Left lung (tissue), 10 donors: ENCODE results near the gene MUSTN1. TPM values are rescaled to one million over a fixed set of nuclear protein-coding genes. Genes with fewer than 3 reads are reported as not detected.

Experiments
- ATAC-seq: fragments of 200-7000 bp; cut with Tn5 transposase; one replicate; pipeline ENCODE4 v1.9.1; 2020; ENCODE audit warnings: moderate library complexity
- DNase-seq, 4 donors: peaks; one replicate each; pipeline ENCODE4 v3.0.0-alpha.2; 2013 to 2020
- H3K27ac ChIP-seq, 2 donors: fragments of 200-600 bp; sonication (generic) in 1 of 2; one replicate each; pipeline versions ENCODE4 v1.5.0 to v1.8.0; 2020 to 2021
- H3K27me3 ChIP-seq, 2 donors: fragments of 200-600 bp; sonication (generic) in 1 of 2; one replicate each; pipeline versions ENCODE4 v1.5.0 to v1.8.0; 2020 to 2021
- H3K36me3 ChIP-seq, 2 donors: fragments of 200-600 bp; sonication (generic) in 1 of 2; one replicate each; pipeline versions ENCODE4 v1.5.0 to v1.8.0; 2020 to 2021
- H3K4me1 ChIP-seq, 2 donors: fragments of 200-600 bp; one replicate each; pipeline ENCODE4 v1.8.0; 2021
- H3K4me3 ChIP-seq, 2 donors: fragments of 200-600 bp; sonication (generic) in 1 of 2; one replicate each; pipeline versions ENCODE4 v1.5.0 to v1.8.0; 2020 to 2021; ENCODE audit warnings: mild to moderate bottlenecking in 1 of 2
- H3K9me3 ChIP-seq, 2 donors: fragments of 200-600 bp; sonication (generic) in 1 of 2; one replicate each; pipeline versions ENCODE4 v1.5.0 to v1.8.0; 2020 to 2021
- intact Hi-C, 2 donors: fragments of 100-400 bp; cut with DNase I; formaldehyde crosslinking; loops; one replicate each; pipeline versions ENCODE4 v1.11.2 to v1.14.2; 2022
- polyA plus RNA-seq, 6 donors: library from polyadenylated mRNA; unstranded; fragments of 120-200 nt; gene quantifications; one replicate each; pipeline ENCODE4 v1.2.1, GENCODE V29; 2013; ENCODE audit not compliant: insufficient read length in 6 of 6
- total RNA-seq, 2 donors: library from RNA; stranded (reverse); fragmentation: NEBNext Ultra II Directional; extraction: Animal tissue kit (Norgen Biotek cat#: 25700); gene quantifications; one replicate each; pipeline ENCODE4 v1.2.1, GENCODE V29; 2021
- TF ChIP-seq, protein P1 (sequence below), 2 donors: fragments of 200-600 bp; sonication (generic) in 1 of 2; IDR thresholded peaks; one replicate each; pipeline versions ENCODE4 v1.5.0 to v1.8.0; 2021; ENCODE audit warnings: antibody characterized with exemption in 2 of 2
- donor health status: DM: no; HTN: yes; CAD: no.
- donor health status: DM: no; HTN: no; CAD: no.

The MUSTN1 gene
- total and polyA plus RNA-seq, 8 donors: 0.34 to 7.5 (median 1.1) TPM; not detected in 1

DNA sequence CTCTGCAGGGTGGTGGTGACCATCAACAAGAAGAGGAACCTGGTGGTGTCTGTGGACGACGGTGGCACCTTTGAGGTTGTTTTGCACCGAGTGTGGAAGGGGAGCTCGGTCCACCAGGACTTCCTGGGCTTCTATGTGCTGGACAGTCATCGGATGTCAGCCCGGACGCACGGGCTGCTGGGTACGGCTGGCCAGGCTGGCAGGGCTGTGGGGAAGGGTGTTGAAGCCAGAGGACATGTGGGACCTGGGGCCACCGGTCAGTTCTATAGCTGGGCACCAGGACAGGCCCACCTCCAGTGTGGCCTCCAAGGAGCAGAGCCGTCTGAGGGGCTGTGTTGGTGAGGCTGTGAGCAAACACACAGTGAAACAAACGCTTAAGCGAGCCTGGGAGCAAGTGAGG is 44.1 kb downstream of the MUSTN1 start:
- DNase-seq (peak in 1 of 4 donors; percentile 59), ATAC-seq (no peak)
- Histone ChIP-seq H3K9me3 (no peaks in the 10 kb centered on the region), H3K27me3 (no peaks in the 10 kb centered on the region), H3K27ac (no peak overlapping the region), H3K4me3 (no peak overlapping the region), H3K4me1 (no peaks in the 10 kb centered on the region), H3K36me3 (no peaks in the 10 kb centered on the region)
- TF ChIP-seq, protein P1, sequence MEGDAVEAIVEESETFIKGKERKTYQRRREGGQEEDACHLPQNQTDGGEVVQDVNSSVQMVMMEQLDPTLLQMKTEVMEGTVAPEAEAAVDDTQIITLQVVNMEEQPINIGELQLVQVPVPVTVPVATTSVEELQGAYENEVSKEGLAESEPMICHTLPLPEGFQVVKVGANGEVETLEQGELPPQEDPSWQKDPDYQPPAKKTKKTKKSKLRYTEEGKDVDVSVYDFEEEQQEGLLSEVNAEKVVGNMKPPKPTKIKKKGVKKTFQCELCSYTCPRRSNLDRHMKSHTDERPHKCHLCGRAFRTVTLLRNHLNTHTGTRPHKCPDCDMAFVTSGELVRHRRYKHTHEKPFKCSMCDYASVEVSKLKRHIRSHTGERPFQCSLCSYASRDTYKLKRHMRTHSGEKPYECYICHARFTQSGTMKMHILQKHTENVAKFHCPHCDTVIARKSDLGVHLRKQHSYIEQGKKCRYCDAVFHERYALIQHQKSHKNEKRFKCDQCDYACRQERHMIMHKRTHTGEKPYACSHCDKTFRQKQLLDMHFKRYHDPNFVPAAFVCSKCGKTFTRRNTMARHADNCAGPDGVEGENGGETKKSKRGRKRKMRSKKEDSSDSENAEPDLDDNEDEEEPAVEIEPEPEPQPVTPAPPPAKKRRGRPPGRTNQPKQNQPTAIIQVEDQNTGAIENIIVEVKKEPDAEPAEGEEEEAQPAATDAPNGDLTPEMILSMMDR (IDR thresholded peaks at IDR 0.05): no peak
- intact Hi-C loops: no loop called here

DNA sequence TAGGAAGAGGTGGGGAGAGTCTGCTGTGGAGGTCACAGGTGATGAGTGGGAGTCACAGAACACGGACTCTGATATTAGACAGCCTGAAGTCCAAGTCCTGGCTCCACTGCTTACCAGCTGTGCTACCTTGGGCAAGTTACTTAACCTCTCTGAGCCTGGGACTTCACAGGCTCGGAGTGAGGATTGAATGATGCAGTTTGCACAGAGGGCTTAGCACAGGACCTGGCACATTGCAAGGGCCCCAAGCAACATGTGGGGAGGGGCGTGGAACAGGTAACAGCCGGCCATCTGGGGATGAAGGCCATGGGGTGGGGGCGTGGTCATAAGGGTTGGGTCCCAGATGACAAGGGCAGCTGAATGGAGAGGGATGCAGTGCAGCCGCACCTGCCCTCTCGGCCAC is 44.5 kb downstream of the MUSTN1 start:
- ATAC-seq (no peak), DNase-seq (no peak)
- no peak overlapping the region for H3K27ac ChIP-seq
- intact Hi-C loops: no loop called here
- no peaks in the 10 kb centered on the region for H3K27me3 ChIP-seq
- no peaks in the 10 kb centered on the region for H3K36me3 ChIP-seq
- no peaks in the 10 kb centered on the region for H3K4me1 ChIP-seq
- H3K4me3 ChIP-seq: no peak overlapping the region
- TF ChIP-seq, protein P1 (IDR thresholded peaks at IDR 0.05): no peak
- no peaks in the 10 kb centered on the region for H3K9me3 ChIP-seq

DNA sequence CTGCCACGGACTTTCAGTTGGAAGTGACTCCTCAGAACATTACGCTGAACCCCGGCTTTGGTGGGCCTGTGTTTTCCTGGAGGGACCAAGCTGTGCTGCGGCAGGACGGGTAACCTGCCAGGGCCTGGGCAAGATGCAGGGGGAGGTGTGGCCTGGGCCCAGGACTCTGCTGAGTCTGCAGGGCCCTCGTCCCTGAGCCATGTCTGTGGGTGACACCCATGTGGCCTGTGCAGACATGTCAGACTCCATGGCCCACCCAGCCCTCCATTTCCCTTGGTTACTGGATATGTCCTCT is 45.1 kb downstream of the MUSTN1 start:
- DNase-seq (peak in 1 of 4 donors; percentile 73), ATAC-seq (no peak)
- intact Hi-C loops: no loop called here
- H3K4me3 ChIP-seq: no peak overlapping the region
- no peaks in the 10 kb centered on the region for H3K9me3 ChIP-seq
- no peaks in the 10 kb centered on the region for H3K4me1 ChIP-seq
- TF ChIP-seq, protein P1 (IDR thresholded peaks at IDR 0.05): no peak
- H3K27me3 ChIP-seq: no peaks in the 10 kb centered on the region
- no peaks in the 10 kb centered on the region for H3K36me3 ChIP-seq
- no peak overlapping the region for H3K27ac ChIP-seq

DNA sequence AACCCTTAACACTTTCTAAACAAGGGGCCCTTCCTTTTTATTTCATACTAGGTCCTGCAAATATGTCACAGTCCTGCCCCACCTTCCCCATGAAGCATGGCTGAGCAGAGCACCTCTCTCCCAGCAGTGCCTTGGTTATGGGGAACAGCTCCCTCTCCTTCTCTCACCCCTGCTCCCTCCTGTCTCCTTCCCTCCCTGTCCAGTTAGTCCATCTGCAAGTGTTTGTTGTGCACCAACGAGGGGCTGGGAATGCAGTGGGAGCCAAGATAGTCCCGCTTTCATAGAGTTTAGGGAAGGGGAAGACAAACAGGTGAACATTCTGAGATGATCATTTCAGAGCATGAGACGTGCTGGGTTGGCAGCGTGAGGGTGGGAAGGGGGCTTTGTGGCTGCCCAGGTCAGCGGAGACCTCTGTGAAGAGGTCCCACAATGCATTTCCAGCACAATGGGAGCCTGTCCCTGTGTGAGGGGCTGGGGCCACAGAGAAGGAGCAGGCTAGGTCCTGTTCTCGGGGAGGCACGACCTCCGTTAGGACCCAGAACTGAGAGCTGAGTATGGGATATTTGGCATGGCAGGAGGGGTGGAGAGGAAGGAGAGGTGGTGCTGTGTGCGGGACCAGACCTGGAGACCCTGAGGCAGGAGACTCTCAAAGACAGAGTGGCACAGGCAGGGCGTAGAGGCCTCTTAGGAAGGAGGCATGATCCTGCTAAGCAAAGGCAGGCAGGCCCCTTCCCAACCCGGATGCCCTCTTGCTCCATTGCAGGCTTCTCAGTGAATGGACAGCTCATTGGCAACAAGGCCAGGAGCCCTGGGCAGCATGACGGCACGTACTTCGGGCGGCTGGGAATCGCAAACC is 45.7 kb downstream of the MUSTN1 start:
- TF ChIP-seq, protein P1 (IDR thresholded peaks at IDR 0.05): no peak
- ATAC-seq (no peak), DNase-seq (peak in 1 of 4 donors; percentile 43)
- no peaks in the 10 kb centered on the region for H3K4me1 ChIP-seq
- no peaks in the 10 kb centered on the region for H3K36me3 ChIP-seq
- H3K9me3 ChIP-seq: no peaks in the 10 kb centered on the region
- H3K27ac ChIP-seq: no peak overlapping the region
- intact Hi-C loops: no loop called here
- no peaks in the 10 kb centered on the region for H3K27me3 ChIP-seq
- no peak overlapping the region for H3K4me3 ChIP-seq

DNA sequence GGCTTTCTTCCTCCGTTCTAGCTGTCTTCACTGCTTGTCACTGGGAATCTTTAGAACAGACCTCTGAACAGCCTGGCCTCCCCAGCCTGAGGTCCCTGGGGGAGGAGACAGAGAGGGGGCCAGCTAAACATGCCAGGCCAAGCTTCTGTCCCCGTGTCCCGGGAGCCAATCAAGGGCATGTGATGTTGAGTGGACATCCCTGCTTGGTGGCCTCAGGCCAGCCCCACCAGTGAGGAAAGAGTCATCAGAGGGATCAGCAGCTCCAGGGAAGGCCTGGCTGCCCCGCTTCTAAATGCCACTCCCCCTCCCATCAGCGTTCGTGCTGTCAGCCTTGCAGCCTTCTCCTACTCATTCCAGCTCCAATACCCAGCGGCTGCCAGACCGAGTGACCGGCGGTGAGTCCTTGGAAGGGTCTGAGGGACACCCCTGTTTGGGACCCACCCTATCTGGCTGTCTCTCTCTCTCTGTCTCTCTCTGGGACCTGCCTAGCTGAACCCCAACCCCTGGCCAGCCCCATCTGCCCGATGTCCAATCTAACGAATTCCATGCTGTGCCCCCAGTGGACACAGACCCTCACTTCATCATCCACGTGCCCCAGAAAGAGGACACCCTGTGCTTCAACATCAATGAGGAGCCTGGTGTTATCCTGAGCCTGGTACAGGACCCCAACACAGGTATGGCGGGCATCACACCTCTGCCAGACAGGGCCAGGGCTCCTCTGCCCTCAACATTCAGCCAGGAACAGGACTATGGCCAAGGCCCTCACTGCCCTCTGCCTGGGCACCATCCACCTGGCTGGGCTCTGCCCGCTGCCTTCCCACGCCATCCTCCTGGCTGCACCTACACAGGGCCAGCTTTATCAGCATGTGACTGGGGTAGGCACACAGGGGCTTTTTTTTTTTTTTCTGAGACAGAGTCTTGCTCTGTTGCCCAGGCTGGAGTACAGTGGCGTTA is 46.9 kb downstream of the MUSTN1 start:
- H3K27me3 ChIP-seq: no peaks in the 10 kb centered on the region
- H3K9me3 ChIP-seq: no peaks in the 10 kb centered on the region
- H3K4me1 ChIP-seq: no peaks in the 10 kb centered on the region
- intact Hi-C loops: no loop called here
- TF ChIP-seq, protein P1 (IDR thresholded peaks at IDR 0.05): no peak
- H3K36me3 ChIP-seq: no peaks in the 10 kb centered on the region
- DNase-seq (peak in 1 of 4 donors; percentile 50), ATAC-seq (no peak)
- no peak overlapping the region for H3K4me3 ChIP-seq
- H3K27ac ChIP-seq: no peak overlapping the region
